ENCODE measurements around the gene MPRIP. TPM values are rescaled to one million over a fixed set of nuclear protein-coding genes. Genes with fewer than 3 reads are reported as not detected.
A peak's percentile ranks its signal among the peaks of the same experiment; 100 is the strongest.
"Not testable (repeated sequence)": the region's sequence is repeated elsewhere in the genome, so short reads cannot be mapped to it uniquely, and the experiment has no call there.

MPRIP gene
- total RNA-seq, 2 experiments from 2014 or later, result 132 to 135 TPM

DNA sequence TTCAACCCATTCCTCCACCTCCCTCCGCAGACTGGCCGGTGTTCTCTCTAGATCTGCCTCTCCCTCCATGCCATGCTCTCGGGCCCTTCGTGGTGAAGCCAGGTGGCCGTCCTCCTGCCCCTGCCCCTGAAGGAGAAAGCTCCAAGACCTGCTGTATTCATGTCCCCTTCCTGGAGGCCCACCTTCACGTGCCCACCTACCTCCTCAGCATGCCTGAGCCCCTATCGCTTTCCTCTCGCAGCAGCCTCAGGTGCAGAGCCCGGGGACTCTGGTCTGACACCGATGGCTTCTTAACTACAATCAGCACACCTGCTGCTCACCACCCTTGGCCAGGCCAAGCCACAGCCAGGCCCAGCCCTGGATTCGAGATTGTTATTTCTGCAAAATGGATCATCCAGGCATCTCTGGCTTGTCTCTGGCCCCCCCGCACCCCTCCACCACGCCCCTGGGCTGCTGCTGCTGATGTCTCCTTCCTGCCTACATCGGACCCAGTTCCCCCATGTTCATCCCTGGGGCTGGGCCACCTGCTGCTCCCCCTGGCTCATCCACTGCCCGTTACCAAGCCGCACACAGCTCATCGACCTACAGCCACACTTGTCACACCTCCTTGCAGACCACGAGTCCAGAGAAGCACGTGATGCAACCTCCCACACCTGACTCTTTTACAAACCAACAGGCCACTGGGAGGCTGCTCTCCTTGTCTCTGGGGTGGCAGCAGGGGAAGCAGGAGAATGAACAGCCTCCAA is 37.8 kb upstream of the MPRIP start:
- H3K4me3 Mint-ChIP-seq, result no peak overlapping the region
- no peaks in the 10 kb centered on the region for H3K4me1 Mint-ChIP-seq (ENCODE audit: low read depth)
- CTCF ChIA-PET, result no interaction called here
- H3K36me3 Mint-ChIP-seq (ENCODE audit: low read depth), result no peaks in the 10 kb centered on the region
- TF ChIP-seq, protein P1, sequence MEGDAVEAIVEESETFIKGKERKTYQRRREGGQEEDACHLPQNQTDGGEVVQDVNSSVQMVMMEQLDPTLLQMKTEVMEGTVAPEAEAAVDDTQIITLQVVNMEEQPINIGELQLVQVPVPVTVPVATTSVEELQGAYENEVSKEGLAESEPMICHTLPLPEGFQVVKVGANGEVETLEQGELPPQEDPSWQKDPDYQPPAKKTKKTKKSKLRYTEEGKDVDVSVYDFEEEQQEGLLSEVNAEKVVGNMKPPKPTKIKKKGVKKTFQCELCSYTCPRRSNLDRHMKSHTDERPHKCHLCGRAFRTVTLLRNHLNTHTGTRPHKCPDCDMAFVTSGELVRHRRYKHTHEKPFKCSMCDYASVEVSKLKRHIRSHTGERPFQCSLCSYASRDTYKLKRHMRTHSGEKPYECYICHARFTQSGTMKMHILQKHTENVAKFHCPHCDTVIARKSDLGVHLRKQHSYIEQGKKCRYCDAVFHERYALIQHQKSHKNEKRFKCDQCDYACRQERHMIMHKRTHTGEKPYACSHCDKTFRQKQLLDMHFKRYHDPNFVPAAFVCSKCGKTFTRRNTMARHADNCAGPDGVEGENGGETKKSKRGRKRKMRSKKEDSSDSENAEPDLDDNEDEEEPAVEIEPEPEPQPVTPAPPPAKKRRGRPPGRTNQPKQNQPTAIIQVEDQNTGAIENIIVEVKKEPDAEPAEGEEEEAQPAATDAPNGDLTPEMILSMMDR (IDR thresholded peaks at IDR 0.05), result no peak
- no peaks in the 10 kb centered on the region for H3K9me3 Mint-ChIP-seq
- intact Hi-C loops (cut with micrococcal nuclease), result loop anchor here (10.0 kb wide), 1 partner anchor 110 kb away; no protein-coding TSS in a partner anchor
- DNase-seq, result no peak
- POLR2A ChIA-PET, result no interaction called here
- ATAC-seq, result no peak
- no peak overlapping the region for H3K27ac Mint-ChIP-seq
- no peaks in the 10 kb centered on the region for H3K27me3 Mint-ChIP-seq

DNA sequence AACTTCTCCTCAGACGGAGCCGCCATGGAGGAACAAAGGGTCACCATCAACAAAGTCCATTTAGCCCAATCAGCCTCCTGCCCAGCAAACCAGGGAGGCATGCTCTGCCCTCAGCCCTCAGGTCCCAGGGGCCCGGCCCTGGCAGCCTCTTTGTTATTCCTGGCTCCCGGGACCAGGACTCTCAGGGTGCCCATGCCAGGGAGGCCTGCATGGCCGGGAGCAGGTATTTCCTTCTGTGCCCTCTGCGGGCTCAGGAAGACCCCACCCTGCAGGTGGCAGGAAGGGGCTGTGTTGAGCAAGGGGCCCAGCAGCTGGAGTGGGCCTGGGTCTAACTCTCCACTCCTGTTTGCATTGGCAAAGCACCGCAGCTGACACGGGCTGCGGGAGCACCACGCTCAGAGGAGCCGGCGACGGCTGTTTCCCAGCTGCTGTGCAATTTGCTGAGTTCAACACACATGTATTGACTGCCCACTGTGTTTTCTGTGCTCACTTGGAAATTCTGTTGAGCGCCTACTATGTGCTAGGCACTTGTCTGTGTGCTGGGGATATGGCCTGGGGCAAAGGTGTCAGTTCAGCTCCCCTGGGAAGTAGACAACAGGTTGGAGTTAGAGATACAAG is 37.2 kb upstream of the MPRIP start:
- H3K27ac Mint-ChIP-seq; H3K27me3 Mint-ChIP-seq; DNase-seq; CTCF ChIA-PET; H3K4me1 Mint-ChIP-seq (ENCODE audit: low read depth); POLR2A ChIA-PET; H3K4me3 Mint-ChIP-seq; ATAC-seq; H3K9me3 Mint-ChIP-seq; H3K36me3 Mint-ChIP-seq (ENCODE audit: low read depth): not testable (repeated sequence)
- intact Hi-C loops (cut with micrococcal nuclease), result loop anchor here (10.0 kb wide), 1 partner anchor 110 kb away; no protein-coding TSS in a partner anchor

DNA sequence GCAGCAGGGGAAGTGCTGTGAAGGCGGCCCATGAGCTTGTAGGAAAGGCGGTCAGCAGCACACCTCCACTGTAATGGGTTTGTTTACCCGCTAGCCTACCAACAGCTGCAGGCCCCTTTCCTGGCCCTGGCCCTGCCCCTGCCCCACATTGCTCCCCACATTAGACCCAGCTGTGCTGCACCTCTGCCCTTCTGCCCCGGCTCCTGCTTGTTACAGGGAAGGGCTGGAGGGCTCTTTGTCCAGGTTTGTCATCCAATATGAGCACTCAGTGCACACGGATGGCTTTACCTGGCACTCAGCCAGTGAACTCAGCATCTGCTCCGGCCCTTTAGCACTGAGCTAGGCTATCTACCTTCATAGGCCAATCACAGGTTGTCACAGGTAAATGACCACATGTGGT is 34.4 kb upstream of the MPRIP start:
- intact Hi-C loops (cut with micrococcal nuclease), result loop anchor here (10.0 kb wide), 1 partner anchor 107 kb away; no protein-coding TSS in a partner anchor
- CTCF ChIA-PET; DNase-seq; H3K36me3 Mint-ChIP-seq (ENCODE audit: low read depth); H3K4me1 Mint-ChIP-seq (ENCODE audit: low read depth); H3K4me3 Mint-ChIP-seq; ATAC-seq; H3K27me3 Mint-ChIP-seq; H3K9me3 Mint-ChIP-seq; H3K27ac Mint-ChIP-seq; POLR2A ChIA-PET: not testable (repeated sequence)

DNA sequence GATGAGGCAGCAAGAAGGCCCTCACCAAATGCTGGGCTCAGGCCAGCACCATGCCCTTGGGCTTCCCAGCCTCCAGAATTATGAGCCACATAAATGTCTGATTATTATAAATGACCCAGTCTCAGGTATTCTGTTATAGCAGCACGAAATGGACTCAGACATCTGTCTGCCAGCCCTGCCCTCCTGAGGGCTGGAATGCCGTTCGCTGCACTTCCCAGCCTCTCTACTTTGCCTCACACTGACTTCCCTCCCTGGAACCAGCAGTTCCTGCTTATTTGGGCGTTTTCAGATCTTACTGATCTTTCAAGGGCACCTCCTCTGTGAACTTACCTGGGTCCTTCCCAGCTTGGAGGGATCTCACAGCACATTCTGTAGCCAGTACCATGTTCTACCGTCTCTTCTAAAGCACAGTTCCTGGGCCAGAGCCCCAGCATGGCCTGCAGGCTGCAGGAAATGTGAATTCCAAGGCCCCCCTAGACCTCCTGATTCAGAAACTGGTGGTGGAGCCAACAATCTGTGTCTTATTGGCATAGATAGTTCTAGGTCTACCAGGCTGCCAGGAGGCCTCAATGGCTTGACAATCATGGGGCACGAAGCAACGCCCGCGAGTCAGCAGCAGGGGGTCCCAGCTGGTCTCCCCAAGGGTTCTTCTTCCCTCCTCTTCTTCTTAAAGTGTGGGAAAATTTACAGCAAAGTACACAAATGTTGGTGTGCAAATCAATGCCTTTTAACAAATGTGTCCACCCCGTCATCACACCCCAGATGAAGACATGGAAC is 33.4 kb upstream of the MPRIP start:
- POLR2A ChIA-PET; H3K4me1 Mint-ChIP-seq (ENCODE audit: low read depth); H3K4me3 Mint-ChIP-seq; H3K36me3 Mint-ChIP-seq (ENCODE audit: low read depth); H3K27ac Mint-ChIP-seq; ATAC-seq; H3K9me3 Mint-ChIP-seq; DNase-seq; H3K27me3 Mint-ChIP-seq; CTCF ChIA-PET: not testable (repeated sequence)
- intact Hi-C loops (cut with micrococcal nuclease), result loop anchor here (10.0 kb wide), 1 partner anchor 106 kb away; no protein-coding TSS in a partner anchor

DNA sequence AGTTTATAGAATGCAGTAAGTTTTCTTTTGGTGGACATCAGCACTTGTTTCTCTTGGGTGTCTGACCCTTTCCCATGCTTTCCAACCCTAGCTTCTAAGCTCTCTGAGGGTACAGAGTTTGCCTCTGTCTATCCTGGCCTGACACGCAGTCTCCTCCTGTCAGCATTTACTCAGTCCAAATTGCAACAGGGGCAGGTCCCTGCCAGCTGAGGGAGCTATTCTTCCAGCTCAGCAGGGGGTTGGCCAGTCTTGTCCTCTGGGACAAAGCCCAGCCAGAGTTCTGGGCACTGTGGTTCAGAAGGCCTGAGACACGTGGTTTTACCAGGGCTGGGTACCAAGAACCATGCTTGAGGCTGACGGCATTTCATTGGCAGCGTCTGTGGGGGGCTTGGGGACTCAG is 32.3 kb upstream of the MPRIP start:
- CTCF ChIA-PET, result not testable (repeated sequence)

DNA sequence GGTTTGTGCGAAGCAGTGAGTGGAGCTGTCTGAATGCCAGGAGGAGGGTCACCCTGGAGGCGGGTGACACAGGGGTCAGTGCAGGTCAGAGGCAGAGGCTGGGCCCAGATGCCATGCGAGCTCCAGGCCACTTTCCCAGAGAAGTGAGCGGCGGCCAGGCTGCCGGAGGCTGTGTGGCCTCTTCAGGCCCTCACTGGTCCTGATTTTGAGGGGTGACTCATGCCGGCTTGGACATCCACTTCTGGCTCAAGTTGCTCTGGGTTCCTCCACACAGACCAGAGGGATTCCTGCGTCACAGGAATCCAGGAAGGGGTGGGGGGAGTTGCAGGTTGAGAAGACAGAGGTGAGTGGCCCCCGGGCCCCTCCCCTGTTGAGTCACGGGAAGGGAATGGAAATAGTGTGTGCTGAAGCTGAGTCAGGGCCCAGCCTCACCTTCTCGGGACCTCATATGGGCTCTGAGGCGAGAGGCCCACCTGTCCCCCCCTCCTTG is 31.7 kb upstream of the MPRIP start:
- intact Hi-C loops (cut with micrococcal nuclease); H3K4me3 Mint-ChIP-seq; DNase-seq; H3K27ac Mint-ChIP-seq; POLR2A ChIA-PET; H3K27me3 Mint-ChIP-seq; H3K9me3 Mint-ChIP-seq; H3K4me1 Mint-ChIP-seq (ENCODE audit: low read depth); CTCF ChIA-PET; H3K36me3 Mint-ChIP-seq (ENCODE audit: low read depth): not testable (repeated sequence)
- peak; percentile 68 for ATAC-seq

More for the DNA sequence above, 32.3 kb upstream of the MPRIP start:
- POLR2A ChIA-PET; H3K9me3 Mint-ChIP-seq; H3K27me3 Mint-ChIP-seq; H3K27ac Mint-ChIP-seq; DNase-seq; H3K4me3 Mint-ChIP-seq; ATAC-seq; H3K36me3 Mint-ChIP-seq (ENCODE audit: low read depth); H3K4me1 Mint-ChIP-seq (ENCODE audit: low read depth): not testable (repeated sequence)
- intact Hi-C loops (cut with micrococcal nuclease), result loop anchor here (10.0 kb wide), 1 partner anchor 105 kb away; no protein-coding TSS in a partner anchor

DNA sequence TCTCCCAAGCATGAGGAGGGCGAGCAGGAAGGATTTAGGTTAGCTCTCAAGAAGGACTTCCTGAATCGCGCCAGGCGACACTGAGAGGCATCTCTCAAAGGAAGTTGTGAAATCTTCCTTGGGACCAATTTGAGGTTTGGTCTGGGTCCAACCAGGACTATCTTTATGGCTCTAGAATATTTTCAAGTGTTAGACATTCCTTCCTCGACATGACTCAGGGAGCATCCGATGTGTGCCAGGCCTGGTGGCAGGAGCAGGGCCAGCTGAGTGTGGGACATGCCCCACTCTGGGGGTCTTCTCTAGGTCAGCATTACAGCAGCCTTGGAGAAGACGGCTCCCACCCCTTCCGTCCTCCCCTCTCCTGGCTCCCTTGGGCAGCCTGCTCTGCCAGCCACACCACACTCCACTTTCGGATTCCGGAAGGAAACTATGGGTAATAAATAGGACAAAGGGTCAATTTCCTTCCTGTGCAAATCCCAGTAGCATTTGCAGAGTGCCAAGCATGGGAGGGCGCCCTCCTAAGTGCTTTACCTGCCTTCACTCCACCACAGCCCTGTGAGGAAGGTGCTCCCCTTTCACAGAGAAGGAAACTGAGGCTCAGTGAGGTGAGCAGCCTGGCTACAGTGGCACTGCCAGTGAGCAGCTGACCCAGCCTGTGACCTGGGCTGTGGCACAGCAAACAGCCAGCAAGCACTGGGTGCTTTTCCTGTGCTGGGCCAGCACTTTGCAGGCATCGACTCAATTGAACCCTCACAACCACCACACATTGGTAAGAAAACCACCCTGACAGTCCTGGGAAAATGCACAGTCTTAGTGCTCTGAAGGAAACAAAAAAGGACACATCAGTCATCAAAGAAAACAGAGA is 31.0 kb upstream of the MPRIP start:
- ATAC-seq; H3K27ac Mint-ChIP-seq; DNase-seq; H3K9me3 Mint-ChIP-seq; H3K4me3 Mint-ChIP-seq; H3K4me1 Mint-ChIP-seq (ENCODE audit: low read depth); CTCF ChIA-PET; H3K36me3 Mint-ChIP-seq (ENCODE audit: low read depth); POLR2A ChIA-PET; intact Hi-C loops (cut with micrococcal nuclease); H3K27me3 Mint-ChIP-seq: not testable (repeated sequence)

DNA sequence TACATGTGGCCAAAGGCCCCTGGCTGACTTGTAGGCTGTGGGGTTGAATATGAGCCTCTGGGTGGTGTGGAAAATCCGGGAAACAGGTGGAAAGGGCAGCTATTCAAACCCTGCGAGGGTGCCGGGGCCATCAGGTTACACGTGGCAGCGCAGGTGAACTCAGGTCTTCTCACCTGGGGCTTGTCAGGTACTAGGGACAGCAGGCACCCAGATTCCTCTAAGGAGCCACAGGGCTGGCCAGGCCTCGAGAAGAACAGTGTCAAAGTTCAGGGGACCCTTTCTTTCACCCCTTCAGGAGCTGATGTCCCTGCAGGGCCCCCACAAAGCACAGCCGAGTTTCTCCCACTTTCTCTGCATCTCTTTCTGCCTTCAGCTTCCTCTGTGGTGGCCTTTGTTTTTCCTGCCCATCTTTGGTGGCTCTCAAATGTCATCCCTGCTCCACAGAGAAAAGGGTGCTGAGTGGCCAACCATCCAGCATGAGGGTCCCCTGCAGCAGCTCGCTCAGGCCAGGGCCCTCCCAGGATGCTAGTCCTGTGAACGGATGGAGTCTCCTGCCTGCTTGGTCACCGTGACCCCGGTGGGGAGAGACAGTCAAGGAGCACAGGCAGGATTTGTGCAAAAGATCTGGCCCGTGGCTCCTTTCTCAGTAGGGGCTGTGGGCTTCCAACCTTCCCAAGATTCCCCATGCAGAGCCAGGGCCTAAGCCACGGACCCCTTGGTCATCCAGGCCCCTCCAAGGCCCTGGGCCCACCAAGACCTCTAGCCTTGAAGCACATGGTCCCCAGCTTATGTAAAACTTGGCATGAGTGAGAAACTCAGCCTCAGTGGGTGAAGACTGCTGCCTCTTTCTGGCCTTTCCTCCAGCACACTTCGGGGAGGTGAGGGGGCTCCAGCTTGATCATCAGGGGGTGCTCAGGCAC is 28.2 kb upstream of the MPRIP start:
- DNase-seq; H3K4me3 Mint-ChIP-seq; ATAC-seq; intact Hi-C loops (cut with micrococcal nuclease); POLR2A ChIA-PET; H3K36me3 Mint-ChIP-seq (ENCODE audit: low read depth); CTCF ChIA-PET; H3K27ac Mint-ChIP-seq; H3K9me3 Mint-ChIP-seq; H3K27me3 Mint-ChIP-seq: not testable (repeated sequence)
- peaks cover 22% of the 10 kb centered on the region for H3K4me1 Mint-ChIP-seq (ENCODE audit: low read depth)

DNA sequence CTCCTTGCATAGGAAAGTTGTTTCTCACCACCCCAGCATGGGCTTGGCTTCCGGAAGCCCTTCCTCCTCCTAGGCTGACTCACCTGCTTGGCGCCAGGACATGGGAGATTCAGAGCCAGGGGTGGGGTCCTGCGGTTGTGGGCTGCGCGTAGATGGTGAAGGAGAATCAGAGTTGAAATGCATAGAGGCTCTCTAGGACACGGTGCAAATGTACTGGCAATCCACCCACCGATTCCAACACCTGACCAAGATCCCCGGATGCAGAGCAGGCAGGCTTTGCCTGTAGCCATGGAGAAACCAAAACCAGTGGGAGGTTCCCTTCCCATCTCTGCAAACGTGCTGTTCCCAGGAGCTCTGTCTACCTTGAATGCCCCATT is 27.5 kb upstream of the MPRIP start:
- H3K9me3 Mint-ChIP-seq; H3K4me3 Mint-ChIP-seq; ATAC-seq; H3K27ac Mint-ChIP-seq; DNase-seq; H3K36me3 Mint-ChIP-seq (ENCODE audit: low read depth); H3K27me3 Mint-ChIP-seq; POLR2A ChIA-PET; intact Hi-C loops (cut with micrococcal nuclease): not testable (repeated sequence)
- CTCF ChIA-PET, result interaction anchor here (1.9 kb wide), 1 partner anchor 127 kb away, joined by 6 read pairs; no protein-coding TSS in a partner anchor
- peaks cover 22% of the 10 kb centered on the region for H3K4me1 Mint-ChIP-seq (ENCODE audit: low read depth)

Data from activated CD8-positive, alpha-beta T cell treated with anti-CD3 and anti-CD28 coated beads for 36 hours (primary cell).